Stimulated activated CD4-positive, alpha-beta T cell treated with anti-CD3 and anti-CD28 coated beads, Interleukin-1b, Interleukin-23, amount 100 ng/mL, for 24 hours (primary cell): ENCODE measurements around the gene TCF7L2.

Source experiments
- DNase-seq, 4 experiments: peaks; one replicate each; pipeline ENCODE4 v3.0.0-alpha.2; 2020; ENCODE audit warnings: low read depth in 4 of 4, low spot score in 1 of 4

Gene TCF7L2

DNA sequence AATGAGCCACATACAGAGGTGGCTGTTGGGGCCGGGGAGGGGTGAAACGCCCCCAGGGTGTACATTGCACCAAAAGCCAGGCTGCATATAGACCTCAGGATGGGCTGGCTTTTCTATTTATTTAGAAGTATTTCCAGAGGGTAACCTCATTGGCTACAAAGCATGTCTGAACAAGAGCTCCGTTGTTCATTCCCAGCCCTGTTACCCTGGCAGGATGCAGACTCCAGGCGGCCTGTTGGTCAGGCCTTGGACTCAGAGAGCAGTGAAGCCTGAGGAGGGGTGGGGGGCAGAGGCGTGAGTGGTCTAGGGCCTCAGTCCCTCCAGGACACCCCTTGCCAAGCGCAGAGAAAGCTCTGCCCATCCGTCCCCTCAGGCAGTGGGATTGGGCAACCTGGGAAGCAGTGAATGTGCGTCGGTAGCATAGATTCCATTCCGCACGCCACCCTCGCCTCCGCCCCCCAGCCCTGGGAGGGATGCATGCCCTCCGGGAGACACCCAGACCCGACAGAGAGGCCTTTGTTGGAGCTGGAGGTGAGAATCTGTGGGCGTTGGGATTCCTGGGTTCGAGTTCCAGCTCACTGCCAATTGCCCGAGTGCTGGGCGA is 41.9 kb downstream of the TCF7L2 start:
- no peak for DNase-seq

DNA sequence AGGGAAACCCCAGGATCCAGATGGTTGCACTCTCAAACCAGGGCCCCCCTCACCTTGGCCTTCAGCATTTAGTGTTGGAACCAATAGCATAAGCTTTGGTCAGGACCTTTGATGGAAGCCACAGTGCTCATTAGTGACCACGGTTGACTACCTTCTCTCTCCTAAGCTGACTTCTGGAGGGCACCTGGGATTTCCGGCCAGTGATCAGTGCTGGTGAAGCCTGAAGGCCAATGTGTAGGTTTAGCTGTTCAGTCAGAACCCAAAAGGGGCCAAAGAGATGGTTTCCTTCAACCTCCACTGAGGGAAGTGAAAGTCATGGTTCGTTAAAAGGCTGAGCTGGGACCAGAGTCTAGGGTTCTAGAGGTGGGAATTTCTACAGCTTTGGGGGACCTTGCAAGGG is 46.4 kb downstream of the TCF7L2 start:
- DNase-seq, result no peak

DNA sequence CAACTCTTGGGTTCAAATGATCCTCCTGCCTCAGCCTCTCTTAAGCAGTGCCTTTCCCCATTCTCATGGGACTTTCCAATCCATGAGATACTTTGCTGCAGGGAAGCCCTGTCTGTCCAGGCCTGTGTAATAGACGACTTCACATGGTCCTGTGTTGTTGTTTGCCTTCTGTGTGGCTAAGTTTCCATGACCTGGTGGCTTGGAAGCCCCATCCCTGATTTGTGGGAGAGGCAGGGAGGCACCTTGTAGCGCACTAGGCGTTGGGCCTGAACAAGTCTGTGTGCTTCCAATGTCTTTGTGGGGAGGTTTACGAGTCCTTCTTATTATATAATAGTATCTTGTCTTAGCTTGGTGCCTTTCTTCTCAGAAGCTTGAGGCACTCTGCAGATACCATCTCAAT is 49.1 kb downstream of the TCF7L2 start:
- DNase-seq, result no peak

DNA sequence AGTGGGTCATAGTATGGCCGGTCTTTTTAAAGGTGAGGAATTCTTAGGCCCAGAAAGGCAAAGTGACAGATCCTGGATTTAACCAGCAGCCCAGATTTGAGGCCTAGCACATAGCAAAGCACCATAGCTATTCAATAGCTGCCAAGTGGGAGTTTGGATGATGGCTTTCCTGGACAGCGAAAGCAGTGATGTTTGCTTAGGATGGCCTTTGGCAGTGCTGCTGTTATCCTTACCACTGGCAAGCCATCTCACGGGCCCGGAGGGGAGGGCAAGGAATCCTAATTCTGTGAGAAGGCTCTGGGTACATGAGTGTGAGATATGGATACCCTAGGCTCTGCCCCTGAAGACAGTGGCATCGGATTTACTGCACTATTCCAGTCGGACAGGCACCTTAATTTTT is 50.4 kb downstream of the TCF7L2 start:
- DNase-seq, result no peak

- DNase-seq, result no peak
Measured at GRCh38 chr10:113000876-113001598, 51.0 kb downstream of the TCF7L2 start.

- DNase-seq, result no peak
Measured at GRCh38 chr10:113001599-113002448, 51.8 kb downstream of the TCF7L2 start.

DNA sequence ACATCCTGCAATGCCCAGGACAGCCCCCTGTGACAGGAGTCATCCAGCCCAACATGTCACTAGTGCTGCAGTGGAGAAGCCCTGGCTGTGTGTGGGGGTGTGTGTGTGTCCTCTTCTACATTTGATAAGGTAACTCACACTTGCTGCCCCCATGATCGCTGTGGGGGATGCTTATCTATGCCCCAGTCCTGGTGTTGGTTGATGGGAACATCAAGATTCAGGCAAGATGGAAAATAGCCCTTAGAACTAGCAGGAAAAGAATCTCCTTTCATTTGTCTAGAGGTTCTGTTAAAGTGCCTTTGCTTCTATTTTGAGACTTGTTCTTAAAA is 52.4 kb downstream of the TCF7L2 start:
- DNase-seq, result no peak

GRCh38 chr10:113003052-113003451 is 53.0 kb downstream of the TCF7L2 start:
- no peak for DNase-seq

GRCh38 chr10:113004069-113004618 is 54.1 kb downstream of the TCF7L2 start:
- DNase-seq, result no peak

- DNase-seq, result no peak
Measured at GRCh38 chr10:113005380-113005779, 55.3 kb downstream of the TCF7L2 start.

DNA sequence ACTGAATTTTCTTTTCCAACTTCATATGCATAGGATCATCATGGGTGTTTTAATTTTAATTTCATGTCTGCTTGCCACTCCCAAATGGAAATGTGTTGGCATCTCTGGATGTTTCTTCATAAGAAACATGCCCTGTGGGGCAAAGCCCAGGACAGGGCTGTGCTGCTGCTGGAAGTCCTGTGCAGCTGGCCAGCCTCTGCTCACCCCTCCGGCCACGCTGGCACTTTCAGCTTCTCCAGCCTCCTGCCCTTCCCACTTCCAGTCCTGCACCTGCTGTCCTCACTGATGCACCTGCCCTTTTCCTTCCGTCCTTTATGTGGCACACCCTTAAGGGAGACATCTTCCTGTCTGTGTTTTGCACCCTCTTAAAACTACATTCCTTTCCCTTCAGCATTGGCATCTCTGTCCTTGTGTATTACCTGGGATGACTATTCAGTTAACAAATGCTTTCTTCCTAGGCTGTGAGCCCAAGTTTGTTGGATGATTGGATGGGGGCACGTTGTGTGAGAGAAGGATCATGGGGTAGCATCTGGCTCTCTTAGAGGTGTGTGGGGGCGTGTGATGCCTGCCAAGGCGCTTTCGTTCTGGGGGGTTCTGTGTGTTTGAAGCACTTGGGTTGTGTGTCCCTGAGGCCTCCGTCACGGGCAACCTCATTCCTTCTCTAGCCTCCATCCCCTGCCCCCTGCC is 56.8 kb downstream of the TCF7L2 start:
- DNase-seq, result no peak

GRCh38 chr10:113007343-113007771 is 57.3 kb downstream of the TCF7L2 start:
- DNase-seq, result peak in 1 of 4 experiments; percentile 12

DNA sequence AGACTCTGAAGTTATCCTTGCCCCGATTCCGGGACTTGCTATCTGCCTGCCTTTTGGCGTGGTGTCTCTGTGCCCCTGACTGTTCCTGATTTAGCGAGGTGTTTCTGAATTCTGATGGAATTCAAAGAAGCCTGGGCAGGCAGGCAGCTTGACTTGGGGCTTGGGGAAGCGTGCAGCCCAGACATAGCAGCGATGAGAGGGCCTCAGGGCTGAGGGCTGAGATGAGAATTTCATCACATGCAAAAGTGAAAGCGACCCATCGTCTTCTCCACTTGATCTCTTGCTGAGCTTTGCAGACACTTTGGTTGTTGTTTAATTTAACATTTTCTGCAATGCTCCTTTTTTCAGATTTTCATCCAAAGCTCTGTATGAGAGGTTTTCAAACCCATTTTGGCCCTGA is 57.8 kb downstream of the TCF7L2 start:
- no peak for DNase-seq

DNA sequence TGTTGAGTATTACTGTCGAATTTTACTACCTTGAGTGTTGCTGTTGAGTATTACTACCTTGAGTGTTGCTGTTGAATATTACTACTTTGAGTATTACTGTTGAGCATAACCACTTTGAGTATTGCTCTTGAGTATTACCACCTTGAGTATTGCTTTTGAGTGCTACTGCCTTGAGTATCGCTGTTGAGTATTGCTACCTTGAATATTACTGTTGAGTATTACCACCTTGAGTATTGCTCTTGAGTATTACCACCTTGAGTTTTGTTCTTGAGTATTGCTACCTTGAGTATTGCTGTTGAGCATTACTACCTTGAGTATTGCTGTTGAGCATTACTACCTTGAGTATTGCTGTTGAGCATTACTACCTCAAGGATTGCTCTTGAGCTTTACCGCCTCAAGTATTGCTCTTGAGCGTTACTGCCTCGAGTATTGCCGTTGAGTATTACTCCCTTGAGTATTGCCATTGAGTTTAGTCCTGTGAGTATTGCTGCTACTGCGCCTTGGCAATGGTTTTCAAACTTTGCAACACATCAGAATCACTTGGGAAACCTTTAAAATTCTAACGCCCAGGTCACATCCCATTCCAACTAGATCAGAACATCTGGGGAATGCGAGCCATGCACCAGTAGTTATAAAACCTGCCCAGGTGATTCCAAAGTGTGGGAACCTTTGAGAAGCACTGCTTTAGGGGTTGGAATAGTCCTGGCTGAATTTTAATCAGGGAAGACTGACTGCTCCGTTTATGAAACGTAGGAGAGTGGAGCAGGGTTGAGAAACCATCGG is 61.7 kb downstream of the TCF7L2 start:
- DNase-seq, result no peak

GRCh38 chr10:113015201-113015600 is 65.2 kb downstream of the TCF7L2 start:
- DNase-seq, result no peak

GRCh38 chr10:113017376-113017775 is 67.3 kb downstream of the TCF7L2 start:
- DNase-seq, result no peak

DNA sequence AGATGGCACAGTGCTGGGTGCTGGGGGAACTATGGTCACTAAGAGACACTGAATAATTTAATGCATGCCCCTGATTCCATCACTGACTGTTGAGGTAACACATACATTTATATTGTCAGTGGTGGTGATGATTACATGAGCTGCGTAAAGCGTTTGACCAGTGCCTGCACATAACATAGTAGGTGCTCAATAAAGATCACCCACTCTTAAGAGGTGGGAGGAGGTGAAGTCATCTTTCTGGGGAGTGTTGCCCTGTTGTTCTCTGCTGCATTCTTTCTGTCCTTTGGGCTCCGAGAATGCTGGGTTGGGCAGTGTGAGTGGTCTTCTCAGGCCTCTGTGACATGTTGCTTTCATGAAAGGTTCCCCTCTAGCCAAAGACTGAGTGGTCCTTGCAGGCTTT is 68.0 kb downstream of the TCF7L2 start:
- no peak for DNase-seq

DNA sequence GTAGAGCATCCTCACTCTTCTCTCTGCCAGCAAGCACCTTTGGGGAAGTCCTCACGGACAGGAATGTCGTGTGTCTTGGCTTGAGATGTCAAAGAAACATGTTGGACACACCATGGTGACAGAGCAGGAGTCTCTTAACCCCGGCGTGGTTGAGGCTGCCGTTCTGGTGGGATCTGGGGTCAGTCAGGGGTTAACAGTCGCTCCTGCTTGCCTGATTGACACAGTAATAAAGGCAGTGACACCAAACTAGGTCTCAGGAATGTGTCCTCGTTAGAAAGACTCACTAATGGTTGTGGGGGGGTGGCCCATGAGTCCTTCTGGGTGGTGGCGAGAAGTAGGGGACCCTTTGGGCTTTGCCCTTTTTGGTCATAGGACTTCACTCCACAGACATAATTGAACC is 69.0 kb downstream of the TCF7L2 start:
- no peak for DNase-seq

- DNase-seq, result no peak
Measured at GRCh38 chr10:113019692-113020474, 69.8 kb downstream of the TCF7L2 start.

DNA sequence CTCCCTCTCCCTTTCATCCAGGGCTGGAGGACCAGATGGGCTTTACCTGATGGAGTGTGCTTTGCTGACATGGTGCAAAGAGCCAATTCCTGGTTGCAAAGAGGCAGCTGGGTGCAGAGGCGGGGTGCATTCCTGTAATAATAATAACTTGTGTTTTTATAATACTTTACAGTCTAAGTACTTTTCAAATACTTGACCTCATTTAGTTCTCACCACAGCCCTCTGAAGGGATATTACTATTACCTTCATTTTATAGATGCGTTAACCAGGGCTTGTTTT is 70.4 kb downstream of the TCF7L2 start:
- no peak for DNase-seq
